Activated naive CD8-positive, alpha-beta T cell (primary cell): ENCODE data around the gene ELANE.
"Not testable (repeated sequence)": the region's sequence is repeated elsewhere in the genome, so short reads cannot be mapped to it uniquely, and the experiment has no call there.

ENCODE experiments used
- H3K27ac Mint-ChIP-seq: one replicate; pipeline ENCODE4 v1.8.0; 2021; ENCODE audit warnings: mixed read lengths
- H3K27me3 Mint-ChIP-seq: one replicate; pipeline ENCODE4 v1.8.0; 2021; ENCODE audit warnings: mixed read lengths
- H3K36me3 Mint-ChIP-seq: one replicate; pipeline ENCODE4 v1.8.0; 2021; ENCODE audit warnings: mixed read lengths
- H3K4me1 Mint-ChIP-seq: one replicate; pipeline ENCODE4 v1.8.0; 2021; ENCODE audit warnings: low read depth, mixed read lengths
- H3K4me3 Mint-ChIP-seq: one replicate; pipeline ENCODE4 v1.8.0; 2021; ENCODE audit warnings: mild to moderate bottlenecking, mixed read lengths
- H3K9me3 Mint-ChIP-seq: one replicate; pipeline ENCODE4 v1.8.0; 2021; ENCODE audit warnings: low read depth, mixed read lengths

The ELANE gene

GRCh38 chr19:824885-825284, 27.2 kb upstream of the ELANE start:
- Mint-ChIP-seq H3K27ac (no peak overlapping the region), H3K36me3 (no peaks in the 10 kb centered on the region), H3K4me3 (no peak overlapping the region), H3K4me1 (no peaks in the 10 kb centered on the region), H3K9me3 (no peaks in the 10 kb centered on the region), H3K27me3 (no peaks in the 10 kb centered on the region)

- Mint-ChIP-seq H3K9me3 (no peaks in the 10 kb centered on the region), H3K27me3 (no peaks in the 10 kb centered on the region), H3K4me3 (no peak overlapping the region), H3K36me3 (no peaks in the 10 kb centered on the region), H3K27ac (no peak overlapping the region), H3K4me1 (no peaks in the 10 kb centered on the region)
Observed at GRCh38 chr19:825897-826644, 26.0 kb upstream of the ELANE start.

- H3K36me3 Mint-ChIP-seq: no peaks in the 10 kb centered on the region
- no peaks in the 10 kb centered on the region for H3K4me1 Mint-ChIP-seq
- H3K27me3 Mint-ChIP-seq: no peaks in the 10 kb centered on the region
Observed at GRCh38 chr19:827314-827709, 24.8 kb upstream of the ELANE start.

GRCh38 chr19:827710-828321, 24.3 kb upstream of the ELANE start, which contains the start of gene AZU1:
AZU1 (plus strand) TSS chr19:827837; CDS start chr19:827847, 10 bp downstream.
- H3K27me3 Mint-ChIP-seq: no peaks in the 10 kb centered on the region
- no peaks in the 10 kb centered on the region for H3K36me3 Mint-ChIP-seq
- H3K27ac Mint-ChIP-seq: no peak within 1 kb of the TSS
- no peaks in the 10 kb centered on the region for H3K4me1 Mint-ChIP-seq
- H3K9me3 Mint-ChIP-seq: no peaks in the 10 kb centered on the region
- no peak within 1 kb of the TSS for H3K4me3 Mint-ChIP-seq

More at GRCh38 chr19:827314-827709, 24.8 kb upstream of the ELANE start:
- Mint-ChIP-seq H3K4me3 (no peak overlapping the region), H3K27ac (no peak overlapping the region), H3K9me3 (no peaks in the 10 kb centered on the region)

GRCh38 chr19:829129-829758, 22.9 kb upstream of the ELANE start:
- Mint-ChIP-seq H3K9me3 (no peaks in the 10 kb centered on the region), H3K27me3 (no peaks in the 10 kb centered on the region), H3K4me3 (no peak overlapping the region), H3K4me1 (no peaks in the 10 kb centered on the region), H3K36me3 (no peaks in the 10 kb centered on the region), H3K27ac (no peak overlapping the region)

GRCh38 chr19:831407-832369, 20.4 kb upstream of the ELANE start:
- no peaks in the 10 kb centered on the region for H3K36me3 Mint-ChIP-seq
- no peaks in the 10 kb centered on the region for H3K4me1 Mint-ChIP-seq
- peaks cover 4% of the 10 kb centered on the region for H3K27me3 Mint-ChIP-seq
- H3K9me3 Mint-ChIP-seq: no peaks in the 10 kb centered on the region
- H3K27ac Mint-ChIP-seq: no peak overlapping the region
- no peak overlapping the region for H3K4me3 Mint-ChIP-seq

GRCh38 chr19:834216-834615, 17.9 kb upstream of the ELANE start:
- Mint-ChIP-seq H3K27ac (no peak overlapping the region), H3K27me3 (peaks cover 4% of the 10 kb centered on the region), H3K4me3 (no peak overlapping the region), H3K36me3 (no peaks in the 10 kb centered on the region), H3K4me1 (no peaks in the 10 kb centered on the region), H3K9me3 (no peaks in the 10 kb centered on the region)

GRCh38 chr19:835210-835810, 16.8 kb upstream of the ELANE start:
- Mint-ChIP-seq H3K36me3 (no peaks in the 10 kb centered on the region), H3K9me3 (no peaks in the 10 kb centered on the region), H3K27ac (no peak overlapping the region), H3K4me1 (no peaks in the 10 kb centered on the region), H3K27me3 (peaks cover 4% of the 10 kb centered on the region), H3K4me3 (no peak overlapping the region)

- Mint-ChIP-seq H3K27me3 (peaks cover 15% of the 10 kb centered on the region), H3K4me3 (no peak within 1 kb of the TSS), H3K27ac (no peak within 1 kb of the TSS), H3K36me3 (no peaks in the 10 kb centered on the region), H3K9me3 (no peaks in the 10 kb centered on the region), H3K4me1 (peaks cover 6% of the 10 kb centered on the region)
Observed at GRCh38 chr19:840519-841206, 11.4 kb upstream of the ELANE start, which contains the start of gene PRTN3. PRTN3 (plus strand) TSS chr19:840999; CDS start chr19:841009, 10 bp downstream.

- H3K36me3 Mint-ChIP-seq, H3K9me3 Mint-ChIP-seq, H3K4me1 Mint-ChIP-seq, H3K4me3 Mint-ChIP-seq, H3K27ac Mint-ChIP-seq: not testable (repeated sequence)
- H3K27me3 Mint-ChIP-seq: peaks cover 18% of the 10 kb centered on the region
Observed at GRCh38 chr19:842802-843179, 9.3 kb upstream of the ELANE start.

GRCh38 chr19:843180-843835, 8.8 kb upstream of the ELANE start:
- peaks cover 6% of the 10 kb centered on the region for H3K4me1 Mint-ChIP-seq
- no peaks in the 10 kb centered on the region for H3K36me3 Mint-ChIP-seq
- no peak overlapping the region for H3K4me3 Mint-ChIP-seq
- peaks cover 18% of the 10 kb centered on the region for H3K27me3 Mint-ChIP-seq
- no peak overlapping the region for H3K27ac Mint-ChIP-seq
- no peaks in the 10 kb centered on the region for H3K9me3 Mint-ChIP-seq

- no peaks in the 10 kb centered on the region for H3K9me3 Mint-ChIP-seq
- no peak overlapping the region for H3K4me3 Mint-ChIP-seq
- peaks cover 18% of the 10 kb centered on the region for H3K27me3 Mint-ChIP-seq
- peaks cover 6% of the 10 kb centered on the region for H3K4me1 Mint-ChIP-seq
- H3K27ac Mint-ChIP-seq: no peak overlapping the region
- H3K36me3 Mint-ChIP-seq: no peaks in the 10 kb centered on the region
Observed at GRCh38 chr19:843836-844545, 8.1 kb upstream of the ELANE start.

- no peak overlapping the region for H3K4me3 Mint-ChIP-seq
- H3K36me3 Mint-ChIP-seq: no peaks in the 10 kb centered on the region
- no peak overlapping the region for H3K27ac Mint-ChIP-seq
- H3K4me1 Mint-ChIP-seq: peaks cover 6% of the 10 kb centered on the region
- H3K9me3 Mint-ChIP-seq: no peaks in the 10 kb centered on the region
- H3K27me3 Mint-ChIP-seq: peaks cover 18% of the 10 kb centered on the region
Observed at GRCh38 chr19:844546-844971, 7.5 kb upstream of the ELANE start.
